ENCODE results near the gene FGD6.
"Not testable (repeated sequence)": the region's sequence is repeated elsewhere in the genome, so short reads cannot be mapped to it uniquely, and the experiment has no call there.

FGD6 gene

DNA sequence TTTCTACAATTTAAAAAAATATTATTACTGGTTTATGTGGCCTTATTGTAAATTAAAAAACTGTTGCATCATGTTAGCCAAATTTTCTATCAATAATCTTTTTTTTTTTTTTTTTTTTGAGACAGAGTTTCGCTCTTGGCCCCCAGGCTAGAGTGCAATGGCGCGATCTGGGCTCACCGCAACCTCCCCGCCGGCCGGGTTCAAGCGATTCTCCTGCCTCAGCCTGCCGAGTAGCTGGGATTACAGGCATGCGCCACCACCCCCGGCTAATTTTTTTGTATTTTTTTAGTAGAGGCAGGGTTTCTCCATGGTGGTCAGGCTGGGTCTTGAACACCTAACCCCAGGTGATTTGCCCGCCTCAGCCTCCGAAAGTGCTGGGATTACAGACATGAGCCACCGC lies 16.9 kb upstream of the FGD6 start:
- 98% methylated on average over 14 of the region's 14 CpGs for WGBS
- H3K27me3 ChIP-seq (ENCODE audit: insufficient read depth, low read length); H3K4me1 ChIP-seq (ENCODE audit: insufficient read depth, low read length); H3K4me3 ChIP-seq (ENCODE audit: low read length); H3K9ac ChIP-seq (ENCODE audit: low read depth, low read length); H3K27ac ChIP-seq (ENCODE audit: low read depth, low read length); H3K9me3 ChIP-seq (ENCODE audit: insufficient read depth, low read depth, low read length): not testable (repeated sequence)
- peaks cover 23% of the 10 kb centered on the region for H3K36me3 ChIP-seq (ENCODE audit: insufficient read depth, low read length)

DNA sequence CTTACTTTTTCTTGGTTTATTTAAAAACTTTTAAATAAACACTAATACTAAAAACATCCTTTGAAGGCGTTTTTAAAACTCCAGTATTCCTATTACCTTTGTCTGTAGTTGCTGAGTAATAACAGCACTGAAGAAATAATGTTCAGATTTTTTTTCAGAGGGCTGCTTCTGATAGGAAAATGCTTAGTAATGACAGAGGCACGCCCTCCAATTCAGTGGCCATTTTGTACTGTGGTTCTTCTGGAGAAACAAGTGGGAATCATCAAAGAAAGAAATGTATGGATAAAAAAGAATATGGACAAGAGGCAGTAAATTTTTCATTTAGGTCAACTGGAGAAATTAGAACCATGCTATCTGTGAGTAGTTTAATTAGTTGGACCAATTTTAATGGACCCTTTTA lies 13.9 kb upstream of the FGD6 start:
- no peak overlapping the region for H3K9ac ChIP-seq (ENCODE audit: low read depth, low read length)
- H3K36me3 ChIP-seq (ENCODE audit: insufficient read depth, low read length), result peaks cover 19% of the 10 kb centered on the region
- no peak overlapping the region; the same call in 1 of the 2 replicates for H3K27ac ChIP-seq (ENCODE audit: low read depth, low read length)
- H3K27me3 ChIP-seq (ENCODE audit: insufficient read depth, low read length), result no peaks in the 10 kb centered on the region
- WGBS, result 91% methylated on average over 1 of the region's 2 CpGs
- peaks cover 8% of the 10 kb centered on the region; the same call in 1 of the 2 replicates for H3K4me1 ChIP-seq (ENCODE audit: insufficient read depth, low read length)
- H3K4me3 ChIP-seq (ENCODE audit: low read length), result no peak overlapping the region
- H3K9me3 ChIP-seq (ENCODE audit: insufficient read depth, low read depth, low read length), result 0 out of 2 replicates have a peak, but pooled peaks cover 4% of the 10 kb centered on the region

DNA sequence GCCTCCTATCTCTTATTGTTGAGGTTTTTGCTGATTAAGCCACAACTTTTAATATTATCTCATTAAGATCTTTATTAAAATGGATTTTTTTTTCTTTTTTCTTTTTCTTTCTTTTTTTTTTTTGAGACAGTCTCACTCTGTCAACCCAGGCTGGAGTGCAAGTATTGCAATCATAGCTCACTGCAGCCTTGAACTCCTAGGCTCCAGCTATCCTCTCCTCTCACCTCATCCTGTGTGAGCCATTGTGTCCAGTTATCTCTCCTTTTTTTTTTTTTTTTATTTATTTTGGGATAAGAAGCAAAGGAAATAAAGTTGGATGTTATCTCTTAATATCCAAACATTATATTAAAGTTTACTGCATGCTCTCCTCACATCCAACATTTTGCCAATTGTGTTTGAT lies 13.0 kb upstream of the FGD6 start:
- peaks cover 19% of the 10 kb centered on the region for H3K36me3 ChIP-seq (ENCODE audit: insufficient read depth, low read length)
- no peak overlapping the region for H3K4me3 ChIP-seq (ENCODE audit: low read length)
- H3K9me3 ChIP-seq (ENCODE audit: insufficient read depth, low read depth, low read length), result 0 out of 2 replicates have a peak, but pooled peaks cover 4% of the 10 kb centered on the region
- H3K27me3 ChIP-seq (ENCODE audit: insufficient read depth, low read length), result no peaks in the 10 kb centered on the region
- H3K9ac ChIP-seq (ENCODE audit: low read depth, low read length), result no peak overlapping the region
- no peak overlapping the region; the same call in 1 of the 2 replicates for H3K27ac ChIP-seq (ENCODE audit: low read depth, low read length)
- H3K4me1 ChIP-seq (ENCODE audit: insufficient read depth, low read length), result peaks cover 8% of the 10 kb centered on the region; the same call in 1 of the 2 replicates

DNA sequence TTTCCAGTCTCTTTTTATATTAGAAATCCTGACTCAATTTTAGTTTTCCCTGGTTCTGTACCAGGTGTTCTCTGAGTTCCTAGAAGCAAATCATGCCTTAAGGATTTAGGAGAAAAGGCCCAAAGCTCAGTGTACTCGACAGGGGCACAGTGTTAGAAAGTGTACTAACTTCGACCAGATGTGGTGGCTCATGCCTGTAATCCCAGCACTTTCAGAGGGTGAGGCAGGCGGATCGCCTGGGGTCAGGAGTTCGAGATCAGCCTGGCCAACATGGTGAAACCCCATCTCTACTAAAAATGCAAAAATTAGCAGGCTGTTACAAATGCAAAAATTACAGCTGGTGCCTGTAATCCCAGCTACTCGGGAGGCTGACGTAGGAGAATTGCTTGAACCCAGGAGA lies 12.4 kb upstream of the FGD6 start:
- Histone ChIP-seq H3K9ac (ENCODE audit: low read depth, low read length) (no peak overlapping the region), H3K27me3 (ENCODE audit: insufficient read depth, low read length) (no peaks in the 10 kb centered on the region), H3K27ac (ENCODE audit: low read depth, low read length) (no peak overlapping the region), H3K4me3 (ENCODE audit: low read length) (no peak overlapping the region), H3K9me3 (ENCODE audit: insufficient read depth, low read depth, low read length) (0 out of 2 replicates have a peak, but pooled peaks cover 4% of the 10 kb centered on the region), H3K36me3 (ENCODE audit: insufficient read depth, low read length) (peaks cover 23% of the 10 kb centered on the region), H3K4me1 (ENCODE audit: insufficient read depth, low read length) (peaks cover 8% of the 10 kb centered on the region; the same call in 1 of the 2 replicates)
- 90% methylated on average over 7 of the region's 7 CpGs for WGBS

DNA sequence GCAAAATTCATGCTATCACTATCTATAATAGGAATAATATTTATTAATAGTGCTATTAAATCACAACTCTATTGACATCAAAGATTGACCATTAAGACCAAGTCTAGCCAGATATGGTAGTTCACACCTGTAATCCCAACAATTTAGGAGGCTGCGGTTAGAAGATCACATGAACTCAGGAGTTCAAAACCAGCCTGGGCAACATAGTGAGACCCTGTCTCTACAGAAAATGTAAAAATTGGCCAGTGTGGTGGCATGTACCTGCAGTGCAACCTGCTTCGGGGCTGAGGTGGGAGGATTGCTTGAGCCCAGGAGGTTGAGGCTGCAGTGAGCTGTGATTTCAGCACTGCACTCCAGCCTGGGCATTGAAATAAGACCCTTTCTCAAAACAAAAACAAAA lies 11.3 kb upstream of the FGD6 start:
- H3K27me3 ChIP-seq (ENCODE audit: insufficient read depth, low read length), result no peaks in the 10 kb centered on the region
- peaks cover 8% of the 10 kb centered on the region; the same call in 1 of the 2 replicates for H3K4me1 ChIP-seq (ENCODE audit: insufficient read depth, low read length)
- no peak overlapping the region for H3K27ac ChIP-seq (ENCODE audit: low read depth, low read length)
- no peak overlapping the region for H3K9ac ChIP-seq (ENCODE audit: low read depth, low read length)
- no peak overlapping the region for H3K4me3 ChIP-seq (ENCODE audit: low read length)
- 93% methylated on average over 2 of the region's 2 CpGs for WGBS
- 0 out of 2 replicates have a peak, but pooled peaks cover 4% of the 10 kb centered on the region for H3K9me3 ChIP-seq (ENCODE audit: insufficient read depth, low read depth, low read length)
- H3K36me3 ChIP-seq (ENCODE audit: insufficient read depth, low read length), result peaks cover 19% of the 10 kb centered on the region

DNA sequence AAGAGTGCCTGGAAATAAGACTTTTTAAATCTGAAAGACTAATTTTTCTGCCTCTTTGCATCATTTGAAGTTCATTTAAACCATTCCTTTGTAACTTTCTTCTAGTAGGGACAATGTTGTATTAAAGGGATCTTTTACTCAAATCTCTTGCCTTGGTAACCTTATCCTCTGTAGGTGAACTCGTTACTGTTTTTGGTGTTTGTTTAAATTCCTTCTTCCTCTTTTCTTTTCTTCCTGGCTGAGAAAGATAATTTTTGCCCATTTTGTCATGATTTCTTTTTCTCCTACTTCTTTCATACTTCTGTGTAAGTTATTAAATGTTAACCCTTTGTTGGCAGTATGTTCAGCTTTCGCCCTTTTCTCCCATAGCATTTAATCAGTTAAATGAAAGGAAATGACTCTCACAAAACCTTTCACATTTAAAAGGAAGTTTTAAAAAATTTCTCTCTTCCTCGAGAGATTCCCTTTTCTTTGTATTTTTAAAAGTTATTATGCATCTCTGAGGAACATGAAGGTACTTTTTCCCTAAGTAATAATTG lies 10.6 kb upstream of the FGD6 start:
- H3K4me1 ChIP-seq (ENCODE audit: insufficient read depth, low read length), result peaks cover 8% of the 10 kb centered on the region; the same call in 1 of the 2 replicates
- H3K4me3 ChIP-seq (ENCODE audit: low read length), result no peak overlapping the region
- no peaks in the 10 kb centered on the region for H3K27me3 ChIP-seq (ENCODE audit: insufficient read depth, low read length)
- 100% methylated on average over 1 of the region's 3 CpGs for WGBS
- H3K27ac ChIP-seq (ENCODE audit: low read depth, low read length), result no peak overlapping the region
- H3K9ac ChIP-seq (ENCODE audit: low read depth, low read length), result no peak overlapping the region
- peaks cover 15% of the 10 kb centered on the region for H3K36me3 ChIP-seq (ENCODE audit: insufficient read depth, low read length)
- 0 out of 2 replicates have a peak, but pooled peaks cover 1% of the 10 kb centered on the region for H3K9me3 ChIP-seq (ENCODE audit: insufficient read depth, low read depth, low read length)

DNA sequence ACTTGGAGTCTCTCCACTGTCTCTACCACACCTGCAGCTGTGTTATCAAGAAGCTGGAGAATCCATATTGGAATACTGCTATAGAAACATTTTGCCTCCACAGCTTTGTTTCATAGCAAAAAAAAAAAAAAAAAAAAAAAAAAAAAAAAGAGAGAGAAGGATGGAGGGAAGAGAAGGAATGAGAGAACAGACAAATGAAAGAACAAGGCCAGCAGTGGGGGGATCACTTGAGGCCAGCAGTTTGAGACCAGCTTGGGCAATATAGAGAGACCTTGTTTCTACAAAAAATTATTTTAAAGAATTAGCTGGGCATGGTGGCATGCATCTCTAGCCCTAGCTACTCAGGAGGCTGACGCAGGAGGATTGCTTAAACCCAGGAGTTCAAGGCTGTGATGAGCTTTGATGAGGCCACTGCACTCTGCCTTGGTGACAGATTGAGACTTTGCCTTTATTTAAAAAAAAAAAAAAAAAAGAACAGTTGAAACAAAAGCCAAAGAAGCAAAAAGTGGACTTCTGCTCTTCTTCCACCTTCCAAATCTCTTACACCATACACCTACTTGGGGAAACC lies 8.5 kb upstream of the FGD6 start:
- Histone ChIP-seq H3K27ac (ENCODE audit: low read depth, low read length) (no peak overlapping the region), H3K27me3 (ENCODE audit: insufficient read depth, low read length) (no peaks in the 10 kb centered on the region), H3K4me1 (ENCODE audit: insufficient read depth, low read length) (peaks cover 4% of the 10 kb centered on the region), H3K9ac (ENCODE audit: low read depth, low read length) (no peak overlapping the region), H3K9me3 (ENCODE audit: insufficient read depth, low read depth, low read length) (no peaks in the 10 kb centered on the region), H3K4me3 (ENCODE audit: low read length) (no peak overlapping the region), H3K36me3 (ENCODE audit: insufficient read depth, low read length) (peaks cover 12% of the 10 kb centered on the region)
- 96% methylated on average over 1 of the region's 1 CpG for WGBS

DNA sequence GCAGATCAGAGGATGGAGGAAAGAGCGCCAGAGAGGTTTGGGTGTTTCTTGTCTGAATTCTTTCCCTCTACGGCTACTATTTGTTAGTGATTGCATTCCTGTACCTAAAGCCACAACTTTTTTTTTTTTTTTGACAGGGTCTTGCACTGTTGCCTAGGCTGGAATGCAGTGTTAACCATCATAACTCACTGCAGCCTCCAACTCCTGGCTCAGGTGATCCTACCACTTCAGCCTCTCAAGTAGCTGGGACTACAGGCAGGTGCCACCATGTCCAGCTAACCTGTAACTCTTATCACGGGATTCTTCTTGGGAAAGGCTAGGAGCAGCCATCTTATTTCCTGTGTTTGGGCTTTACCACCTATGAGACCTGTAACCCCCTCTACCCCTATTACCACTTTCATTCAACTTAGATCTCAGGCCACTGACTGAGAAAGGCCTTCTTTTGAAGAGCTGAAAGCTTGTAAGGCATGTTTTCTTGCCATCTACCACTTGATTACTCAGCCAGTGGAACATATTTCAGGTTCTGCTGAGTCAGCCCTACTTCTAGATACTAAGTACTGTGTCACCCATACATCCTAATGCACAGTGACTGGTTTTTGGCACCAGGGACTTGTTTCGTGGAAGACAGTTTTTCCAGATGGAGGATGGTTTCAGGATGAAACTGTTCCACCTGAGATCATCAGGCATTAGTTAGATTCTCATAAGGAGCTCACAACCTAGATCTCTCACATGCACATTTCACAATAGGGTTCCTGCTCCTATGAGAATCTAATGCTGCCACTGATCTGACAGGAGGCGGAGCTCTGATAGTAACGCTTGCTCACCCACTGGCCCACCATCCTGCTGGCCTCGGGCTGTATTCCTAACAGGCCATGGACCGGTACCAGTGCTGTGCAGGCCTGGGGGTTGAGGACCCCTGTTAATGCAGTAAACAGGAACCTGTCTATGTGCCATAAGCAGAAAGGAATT lies 7.2 kb upstream of the FGD6 start:
- no peak overlapping the region for H3K9ac ChIP-seq (ENCODE audit: low read depth, low read length)
- H3K4me3 ChIP-seq (ENCODE audit: low read length), result no peak overlapping the region
- no peak overlapping the region for H3K27ac ChIP-seq (ENCODE audit: low read depth, low read length)
- WGBS, result 95% methylated on average over 8 of the region's 8 CpGs
- H3K27me3 ChIP-seq (ENCODE audit: insufficient read depth, low read length), result no peaks in the 10 kb centered on the region
- peaks cover 12% of the 10 kb centered on the region for H3K36me3 ChIP-seq (ENCODE audit: insufficient read depth, low read length)
- H3K4me1 ChIP-seq (ENCODE audit: insufficient read depth, low read length), result peaks cover 3% of the 10 kb centered on the region
- H3K9me3 ChIP-seq (ENCODE audit: insufficient read depth, low read depth, low read length), result no peaks in the 10 kb centered on the region

DNA sequence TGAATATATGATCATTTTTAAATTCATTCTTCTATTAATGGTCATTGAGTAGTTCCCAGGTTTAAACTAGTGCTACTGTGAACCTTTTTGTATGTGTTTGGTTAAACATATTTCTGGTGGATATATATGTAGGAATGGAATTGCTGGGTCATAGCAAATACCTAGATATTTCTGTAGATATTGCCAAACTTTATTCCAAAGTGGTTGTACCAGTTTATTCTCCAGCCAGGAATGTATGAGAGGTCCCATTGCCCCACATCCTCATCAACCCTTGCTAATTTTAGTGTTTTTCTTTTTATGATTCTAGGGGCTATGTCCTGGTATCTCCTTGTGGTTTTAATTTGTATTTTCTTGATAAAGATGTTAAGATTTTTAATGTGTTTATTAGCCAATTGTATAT lies 3.5 kb upstream of the FGD6 start:
- Histone ChIP-seq H3K4me3 (ENCODE audit: low read length) (no peak overlapping the region), H3K4me1 (ENCODE audit: insufficient read depth, low read length) (peaks cover 10% of the 10 kb centered on the region), H3K27me3 (ENCODE audit: insufficient read depth, low read length) (no peaks in the 10 kb centered on the region), H3K36me3 (ENCODE audit: insufficient read depth, low read length) (peaks cover 9% of the 10 kb centered on the region), H3K27ac (ENCODE audit: low read depth, low read length) (no peak overlapping the region), H3K9me3 (ENCODE audit: insufficient read depth, low read depth, low read length) (no peaks in the 10 kb centered on the region), H3K9ac (ENCODE audit: low read depth, low read length) (no peak overlapping the region)

DNA sequence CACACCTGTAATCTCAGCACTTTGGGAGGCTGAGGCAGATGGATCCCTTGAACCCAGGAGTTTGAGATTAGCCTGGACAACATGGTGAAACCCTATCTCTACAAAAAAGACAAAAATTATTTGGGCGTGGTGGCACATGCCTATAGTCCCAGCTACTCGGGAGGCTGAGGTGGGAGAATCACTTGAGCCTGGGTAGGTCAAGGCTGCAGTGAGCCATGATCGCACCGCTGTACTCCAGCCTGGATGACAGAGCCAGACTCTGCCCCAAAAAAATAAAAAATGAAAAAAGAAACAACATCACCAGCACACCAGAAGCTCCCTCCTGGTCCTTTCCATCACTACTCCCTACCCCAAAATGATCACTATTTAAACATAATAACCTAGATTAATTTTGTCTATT lies 2.9 kb upstream of the FGD6 start:
- no peaks in the 10 kb centered on the region for H3K27me3 ChIP-seq (ENCODE audit: insufficient read depth, low read length)
- H3K4me3 ChIP-seq (ENCODE audit: low read length), result no peak overlapping the region
- peaks cover 9% of the 10 kb centered on the region for H3K36me3 ChIP-seq (ENCODE audit: insufficient read depth, low read length)
- no peak overlapping the region for H3K9ac ChIP-seq (ENCODE audit: low read depth, low read length)
- 95% methylated on average over 4 of the region's 4 CpGs for WGBS
- peaks cover 15% of the 10 kb centered on the region for H3K4me1 ChIP-seq (ENCODE audit: insufficient read depth, low read length)
- no peaks in the 10 kb centered on the region for H3K9me3 ChIP-seq (ENCODE audit: insufficient read depth, low read depth, low read length)
- H3K27ac ChIP-seq (ENCODE audit: low read depth, low read length), result no peak overlapping the region

Data from HUES64 (cell line).